Transverse colon (tissue), 3 donors: Measurements from ENCODE around the gene CNTNAP3.
"Not testable (repeated sequence)": the region's sequence is repeated elsewhere in the genome, so short reads cannot be mapped to it uniquely, and the experiment has no call there.

Source experiments
- CTCF ChIP-seq, 5 experiments: fragments of 200-600 bp in 3 of 5; fragments of 450-650 bp in 2 of 5; sonication (generic) in 3 of 5; IDR thresholded peaks; 1 replicate in 2 of 5; 2 replicates in 3 of 5; pipeline ENCODE4 v1.5.1; 2016 to 2017; ENCODE audit warnings: antibody characterized with exemption in 5 of 5, inconsistent platforms in 3 of 5, mild to moderate bottlenecking in 2 of 5, moderate library complexity in 1 of 5
- EP300 ChIP-seq: sonication (generic); formaldehyde crosslinking; IDR thresholded peaks from one replicate; pipeline ENCODE4 v1.6.1; 2017; ENCODE audit warnings: antibody characterized with exemption, low read depth
- POLR2A ChIP-seq: fragments of 450-650 bp; IDR thresholded peaks from one replicate; pipeline ENCODE4 v1.6.1; 2016; ENCODE audit warnings: antibody characterized with exemption, mild to moderate bottlenecking, moderate library complexity

- TF ChIP-seq POLR2A; CTCF (IDR thresholded peaks at IDR 0.05); EP300: not testable (repeated sequence)
These were observed 241.1 kb downstream of the CNTNAP3 start for GRCh38 chr9:39046833-39047232.
